Measurements from ENCODE around the gene CKS1B. TPM values are rescaled to one million over a fixed set of nuclear protein-coding genes. Genes with fewer than 3 reads are reported as not detected.

The CKS1B gene
- total RNA-seq, 2 experiments from 2014 or later, result 204 to 230 TPM

- H3K27ac ChIP-seq (ENCODE audit: low read depth, low read length, poor library complexity, severe bottlenecking), result no peak overlapping the region
- BruUV-seq (replicated peaks), result no TSS peak
- H3K9me3 ChIP-seq (ENCODE audit: low read length), result no peaks in the 10 kb centered on the region
- H3K36me3 ChIP-seq (ENCODE audit: insufficient read depth, low read length), result peaks cover 8% of the 10 kb centered on the region; the same call in 1 of the 2 replicates
- H3K4me1 ChIP-seq (ENCODE audit: insufficient read depth, low read length, poor library complexity, severe bottlenecking), result peaks cover 80% of the 10 kb centered on the region
- CTCF ChIA-PET (ENCODE audit: unreplicated experiment), result no interaction called here
- H3K4me2 ChIP-seq (ENCODE audit: low read length), result no peak overlapping the region
- H2AFZ ChIP-seq (ENCODE audit: low read length), result no peak overlapping the region
- no peak overlapping the region for H3K4me3 ChIP-seq (ENCODE audit: low read depth, low read length, poor library complexity, severe bottlenecking)
- POLR2A ChIA-PET, result interaction anchor here (0.6 kb wide), 1 partner anchor 213 kb away, joined by 3 read pairs; no protein-coding TSS in a partner anchor
- intact Hi-C loops (cut with micrococcal nuclease; ENCODE audit: unreplicated experiment), result no loop called here
- H3K9me2 ChIP-seq (ENCODE audit: insufficient read depth, low read length), result no peaks in the 10 kb centered on the region
- no peak for TF ChIP-seq CTCF (conservative IDR thresholded peaks at IDR 0.05; ENCODE audit: low read length)
- TF ChIP-seq EZH2phosphoT487 (IDR thresholded peaks at IDR 0.05; ENCODE audit: borderline replicate concordance, low read depth, low read length), result no peak
- no peaks in the 10 kb centered on the region for H3K79me2 ChIP-seq (ENCODE audit: insufficient read depth, low read depth, low read length)
- DNase-seq (ENCODE audit: low spot score), result no peak
- no peaks in the 10 kb centered on the region for H4K20me1 ChIP-seq (ENCODE audit: insufficient read depth, low read length)
Measured at GRCh38 chr1:155010211-155010918, 35.9 kb downstream of the CKS1B start.

GRCh38 chr1:155011004-155011416, 36.5 kb downstream of the CKS1B start:
- Histone ChIP-seq H2AFZ (ENCODE audit: low read length) (no peak overlapping the region), H3K4me1 (ENCODE audit: insufficient read depth, low read length, poor library complexity, severe bottlenecking) (peaks cover 80% of the 10 kb centered on the region), H3K27ac (ENCODE audit: low read depth, low read length, poor library complexity, severe bottlenecking) (no peak overlapping the region), H3K9me2 (ENCODE audit: insufficient read depth, low read length) (no peaks in the 10 kb centered on the region), H3K9me3 (ENCODE audit: low read length) (no peaks in the 10 kb centered on the region), H4K20me1 (ENCODE audit: insufficient read depth, low read length) (no peaks in the 10 kb centered on the region), H3K4me3 (ENCODE audit: low read depth, low read length, poor library complexity, severe bottlenecking) (no peak overlapping the region), H3K36me3 (ENCODE audit: insufficient read depth, low read length) (peaks cover 14% of the 10 kb centered on the region; the same call in 1 of the 2 replicates), H3K79me2 (ENCODE audit: insufficient read depth, low read depth, low read length) (no peaks in the 10 kb centered on the region), H3K4me2 (ENCODE audit: low read length) (no peak overlapping the region)
- no peak for DNase-seq (ENCODE audit: low spot score)
- CTCF ChIA-PET (ENCODE audit: unreplicated experiment), result no interaction called here
- TF ChIP-seq EZH2phosphoT487 (IDR thresholded peaks at IDR 0.05; ENCODE audit: borderline replicate concordance, low read depth, low read length), result no peak
- TF ChIP-seq CTCF (conservative IDR thresholded peaks at IDR 0.05; ENCODE audit: low read length), result no peak
- POLR2A ChIA-PET, result interaction anchor here (0.6 kb wide), 1 partner anchor 972 kb away, joined by 4 read pairs; no protein-coding TSS in a partner anchor
- intact Hi-C loops (cut with micrococcal nuclease; ENCODE audit: unreplicated experiment), result no loop called here
- BruUV-seq (replicated peaks), result no TSS peak

- BruUV-seq (replicated peaks), result no TSS peak
- no peak for DNase-seq (ENCODE audit: low spot score)
- TF ChIP-seq EZH2phosphoT487 (IDR thresholded peaks at IDR 0.05; ENCODE audit: borderline replicate concordance, low read depth, low read length), result no peak
- no peak for TF ChIP-seq CTCF (conservative IDR thresholded peaks at IDR 0.05; ENCODE audit: low read length)
- ChIA-PET CTCF (ENCODE audit: unreplicated experiment) (interaction anchor here (0.5 kb wide), 1 partner anchor 45 kb away, joined by 4 read pairs; no protein-coding TSS in a partner anchor), POLR2A (interaction anchor here (0.6 kb wide), 1 partner anchor 972 kb away, joined by 4 read pairs; no protein-coding TSS in a partner anchor)
- intact Hi-C loops (cut with micrococcal nuclease; ENCODE audit: unreplicated experiment), result no loop called here
- Histone ChIP-seq H3K4me3 (ENCODE audit: low read depth, low read length, poor library complexity, severe bottlenecking) (no peak overlapping the region), H3K36me3 (ENCODE audit: insufficient read depth, low read length) (peaks cover 19% of the 10 kb centered on the region; the same call in 1 of the 2 replicates), H3K27ac (ENCODE audit: low read depth, low read length, poor library complexity, severe bottlenecking) (no peak overlapping the region), H3K9me3 (ENCODE audit: low read length) (no peaks in the 10 kb centered on the region), H3K79me2 (ENCODE audit: insufficient read depth, low read depth, low read length) (no peaks in the 10 kb centered on the region), H3K4me2 (ENCODE audit: low read length) (no peak overlapping the region), H4K20me1 (ENCODE audit: insufficient read depth, low read length) (no peaks in the 10 kb centered on the region), H3K4me1 (ENCODE audit: insufficient read depth, low read length, poor library complexity, severe bottlenecking) (peaks cover 80% of the 10 kb centered on the region), H3K9me2 (ENCODE audit: insufficient read depth, low read length) (no peaks in the 10 kb centered on the region), H2AFZ (ENCODE audit: low read length) (no peak overlapping the region)
Measured at GRCh38 chr1:155011437-155012025, 37.0 kb downstream of the CKS1B start.

Data from OCI-LY7 (cell line).